Ovary (tissue), 9 donors: ENCODE results near the gene CHN2. TPM values are rescaled to one million over a fixed set of nuclear protein-coding genes. Genes with fewer than 3 reads are reported as not detected.

Experiments used
- DNase-seq, 5 donors: peaks; one replicate each; pipeline ENCODE4 v3.0.0-alpha.2; 2019 to 2020
- H3K27ac ChIP-seq, 2 donors: fragments of 200-600 bp; one replicate each; pipeline versions ENCODE4 v1.5.1 to v1.8.0; 2019 to 2022
- H3K27me3 ChIP-seq: fragments of 200-600 bp; one replicate; pipeline ENCODE4 v1.8.0; 2022
- H3K36me3 ChIP-seq: fragments of 200-600 bp; sonication (generic); one replicate; pipeline ENCODE4 v1.5.1; 2019
- H3K4me1 ChIP-seq: one replicate; pipeline ENCODE4 v1.8.1; 2013; ENCODE audit warnings: mild to moderate bottlenecking, moderate library complexity; ENCODE audit not compliant: insufficient read depth
- H3K4me3 ChIP-seq: fragments of 200-600 bp; sonication (generic); one replicate; pipeline ENCODE4 v1.5.1; 2017
- H3K9me3 ChIP-seq, 2 donors: fragments of 200-600 bp in 1 of 2; sonication (generic) in 1 of 2; one replicate each; pipeline versions ENCODE4 v1.5.1 to v1.8.1; 2013 to 2019; ENCODE audit warnings: mild to moderate bottlenecking in 1 of 2, moderate library complexity in 1 of 2
- EP300 ChIP-seq: sonication (generic); formaldehyde crosslinking; IDR thresholded peaks from one replicate; pipeline ENCODE4 v1.6.1; 2017; ENCODE audit warnings: antibody characterized with exemption
- POLR2A ChIP-seq: fragments of 450-650 bp; IDR thresholded peaks from one replicate; pipeline ENCODE4 v1.6.1; 2017; ENCODE audit warnings: antibody characterized with exemption, mild to moderate bottlenecking, moderate library complexity
- WGBS, 3 donors: extraction: QIAGEN DNeasy Blood & Tissue Kit in 1 of 3; methylation state at CpG; one replicate each; pipeline versions ENCODE4 v1.1.5 to v1.1.7; 2013 to 2017; 5-methylcytosine and 5-hydroxymethylcytosine counted together
- intact Hi-C, 4 donors: fragments of 100-400 bp; cut with DNase I; formaldehyde crosslinking; loops; one replicate each; pipeline versions ENCODE4 v1.11.0 to v1.15.1; 2022 to 2023
- polyA plus RNA-seq, 2 donors: library from polyadenylated mRNA; stranded (reverse); fragments of 200-250 nt in 1 of 2; fragments of 350-450 nt in 1 of 2; fragmentation: Illumina TruSeq in 1 of 2; extraction: RNeasy Lipid Tissue Mini Kit (QIAGEN cat#74804) in 1 of 2; gene quantifications; one replicate each; pipeline ENCODE4 v1.2.3, GENCODE V29; 2013 to 2014
- total RNA-seq, 7 donors: library from RNA; depleted of rRNA in 2 of 7; stranded (reverse); fragments of >200 nt in 2 of 7; fragmentation: NEBNext Ultra II Directional in 3 of 7; extraction: Animal tissue kit (Norgen Biotek cat#: 25700) in 3 of 7; gene quantifications; one replicate each; pipeline versions ENCODE4 v1.1.0 to v1.2.4, GENCODE V29; 2016 to 2023
- TF ChIP-seq, protein P1 (sequence below), 3 donors: fragments of 450-650 bp in 2 of 3; fragments of 200-600 bp in 1 of 3; IDR thresholded peaks; one replicate each; pipeline versions ENCODE4 v1.5.1 to v1.8.0; 2016 to 2022; ENCODE audit warnings: antibody characterized with exemption in 3 of 3, mild to moderate bottlenecking in 1 of 3
- donor health status: DM: no; HTN: no; CAD: no; lungs with moderate emphysema.
- donor health status: DM: no; HTN: no; CAD: no.
- donor health status: Bipolar disorder and iron deficiency.
- donor health status: DM: yes; HTN: yes; CAD: no.
- donor health status: DM: no; HTN: no; CAD: no.
- donor health status: DM: yes; HTN: yes; CAD: no.

The CHN2 gene
- total and polyA plus RNA-seq, 9 donors = 17.9 to 32.6 (median 22.3) TPM

DNA sequence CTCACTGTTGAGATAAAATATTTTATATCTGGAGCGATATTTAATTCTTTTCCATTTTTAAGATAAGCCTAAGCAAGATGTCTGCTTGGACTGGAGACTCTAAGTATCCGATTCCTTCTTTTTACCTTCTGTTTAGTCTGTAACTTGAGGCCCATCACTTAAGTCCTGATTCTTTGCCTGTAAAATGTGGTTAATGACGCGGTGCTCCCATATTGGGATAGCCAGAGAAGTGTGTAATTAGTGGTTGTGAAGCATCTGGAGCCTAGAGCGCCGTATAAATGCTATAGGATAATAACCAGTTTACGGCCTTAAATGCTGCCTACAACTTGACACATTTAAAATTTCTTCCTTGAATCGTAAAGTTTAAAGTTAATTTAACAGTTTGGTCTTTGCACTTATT, 132.9 kb downstream of the CHN2 start:
- TF ChIP-seq EP300 (no peak), POLR2A (no peak)
- TF ChIP-seq, protein P1, sequence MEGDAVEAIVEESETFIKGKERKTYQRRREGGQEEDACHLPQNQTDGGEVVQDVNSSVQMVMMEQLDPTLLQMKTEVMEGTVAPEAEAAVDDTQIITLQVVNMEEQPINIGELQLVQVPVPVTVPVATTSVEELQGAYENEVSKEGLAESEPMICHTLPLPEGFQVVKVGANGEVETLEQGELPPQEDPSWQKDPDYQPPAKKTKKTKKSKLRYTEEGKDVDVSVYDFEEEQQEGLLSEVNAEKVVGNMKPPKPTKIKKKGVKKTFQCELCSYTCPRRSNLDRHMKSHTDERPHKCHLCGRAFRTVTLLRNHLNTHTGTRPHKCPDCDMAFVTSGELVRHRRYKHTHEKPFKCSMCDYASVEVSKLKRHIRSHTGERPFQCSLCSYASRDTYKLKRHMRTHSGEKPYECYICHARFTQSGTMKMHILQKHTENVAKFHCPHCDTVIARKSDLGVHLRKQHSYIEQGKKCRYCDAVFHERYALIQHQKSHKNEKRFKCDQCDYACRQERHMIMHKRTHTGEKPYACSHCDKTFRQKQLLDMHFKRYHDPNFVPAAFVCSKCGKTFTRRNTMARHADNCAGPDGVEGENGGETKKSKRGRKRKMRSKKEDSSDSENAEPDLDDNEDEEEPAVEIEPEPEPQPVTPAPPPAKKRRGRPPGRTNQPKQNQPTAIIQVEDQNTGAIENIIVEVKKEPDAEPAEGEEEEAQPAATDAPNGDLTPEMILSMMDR (IDR thresholded peaks at IDR 0.05) = no peak
- Histone ChIP-seq H3K27ac (no peak overlapping the region), H3K4me3 (no peak overlapping the region), H3K4me1 (peaks cover 5% of the 10 kb centered on the region), H3K36me3 (no peaks in the 10 kb centered on the region), H3K27me3 (no peaks in the 10 kb centered on the region), H3K9me3 (no peaks in the 10 kb centered on the region)
- no peak for DNase-seq
- intact Hi-C loops = no loop called here
- 95 to 98% (median 95%) methylated on average over 8 of the region's 8 CpGs for WGBS, 3 donors

DNA sequence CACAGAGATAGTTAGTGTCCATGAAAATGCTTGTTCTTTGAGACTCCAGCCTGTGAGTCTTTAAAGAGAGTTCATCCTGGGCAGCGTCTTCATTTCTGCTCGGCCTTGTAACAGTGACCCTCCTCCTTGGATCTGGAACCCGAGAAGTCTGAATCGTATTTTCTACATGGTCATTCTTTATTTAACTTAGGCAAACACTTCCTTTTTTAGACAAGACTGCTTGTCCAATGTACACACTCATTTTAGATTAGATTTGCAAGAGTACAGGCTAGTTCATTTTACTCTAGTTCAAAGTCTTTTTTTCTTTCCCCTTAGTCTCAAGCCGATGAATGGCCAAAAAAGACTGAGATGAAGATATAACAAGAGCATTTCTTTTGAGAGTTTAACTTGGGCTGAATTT, 133.5 kb downstream of the CHN2 start:
- Histone ChIP-seq H3K4me1 (peaks cover 5% of the 10 kb centered on the region), H3K36me3 (no peaks in the 10 kb centered on the region), H3K27ac (peak overlapping the region in 1 of 2 donors; percentile 44), H3K9me3 (no peaks in the 10 kb centered on the region), H3K27me3 (no peaks in the 10 kb centered on the region), H3K4me3 (no peak overlapping the region)
- whole genome bisulfite sequencing, 3 donors = 3 to 9% (median 6%) methylated on average over 5 of the region's 5 CpGs
- no peak for TF ChIP-seq EP300
- TF ChIP-seq, protein P1 (IDR thresholded peaks at IDR 0.05) = no peak
- no peak for DNase-seq
- intact Hi-C loops = no loop called here

DNA sequence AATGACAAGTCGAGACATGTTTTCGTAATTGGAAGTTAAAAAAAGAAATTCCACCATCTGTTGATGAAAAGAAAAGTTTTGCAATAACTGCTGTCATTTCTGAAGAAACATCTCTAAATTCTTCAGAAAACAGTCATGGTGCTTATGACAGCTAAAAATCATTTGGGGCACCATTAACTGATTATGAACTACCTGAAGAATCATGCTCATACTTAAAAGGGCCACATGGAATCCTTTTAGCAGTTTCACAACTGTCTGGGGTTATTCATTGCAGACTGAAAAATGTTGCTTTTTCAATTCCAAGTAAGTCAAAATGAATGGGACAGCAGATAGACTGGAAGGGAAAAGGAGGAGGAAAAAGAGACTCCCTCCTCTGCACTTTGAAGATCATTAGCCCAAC, 134.2 kb downstream of the CHN2 start:
- WGBS, 3 donors = 8 to 43% (median 26%) methylated on average over 2 of the region's 2 CpGs
- H3K9me3 ChIP-seq = no peaks in the 10 kb centered on the region
- TF ChIP-seq, protein P1 (IDR thresholded peaks at IDR 0.05) = no peak
- TF ChIP-seq EP300 = no peak
- peaks cover 5% of the 10 kb centered on the region for H3K4me1 ChIP-seq
- DNase-seq = no peak
- intact Hi-C loops = no loop called here
- H3K4me3 ChIP-seq = no peak overlapping the region
- no peaks in the 10 kb centered on the region for H3K27me3 ChIP-seq
- peak overlapping the region in 1 of 2 donors; percentile 44 for H3K27ac ChIP-seq
- no peaks in the 10 kb centered on the region for H3K36me3 ChIP-seq

DNA sequence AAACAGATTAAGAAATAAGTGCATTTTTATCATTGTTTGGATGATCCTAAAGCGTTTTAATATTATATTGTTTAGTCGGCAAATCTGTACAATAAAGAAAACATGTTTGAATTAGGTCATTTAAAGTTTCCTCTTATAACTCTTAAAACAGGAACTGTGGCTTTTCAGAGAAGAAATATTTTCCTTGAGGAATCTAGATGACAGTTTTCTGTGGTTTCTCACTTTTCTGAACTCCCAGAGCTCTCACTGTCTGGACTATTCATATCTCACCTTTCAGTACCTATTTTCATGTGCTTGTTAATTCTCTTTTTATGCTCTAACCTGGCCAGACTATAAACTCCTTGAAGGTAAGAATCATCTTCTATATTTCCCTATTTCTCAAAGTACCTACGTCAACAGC, 135.1 kb downstream of the CHN2 start:
- H3K9me3 ChIP-seq = no peaks in the 10 kb centered on the region
- H3K4me1 ChIP-seq = peaks cover 5% of the 10 kb centered on the region
- H3K4me3 ChIP-seq = no peak overlapping the region
- H3K27ac ChIP-seq = peak overlapping the region in 1 of 2 donors; percentile 44
- WGBS, 3 donors = 49 to 68% (median 51%) methylated on average over 3 of the region's 3 CpGs
- intact Hi-C loops = no loop called here
- no peak for DNase-seq
- H3K36me3 ChIP-seq = no peaks in the 10 kb centered on the region
- H3K27me3 ChIP-seq = no peaks in the 10 kb centered on the region
- no peak for TF ChIP-seq POLR2A
- TF ChIP-seq EP300 = no peak
- TF ChIP-seq, protein P1 (IDR thresholded peaks at IDR 0.05) = no peak

DNA sequence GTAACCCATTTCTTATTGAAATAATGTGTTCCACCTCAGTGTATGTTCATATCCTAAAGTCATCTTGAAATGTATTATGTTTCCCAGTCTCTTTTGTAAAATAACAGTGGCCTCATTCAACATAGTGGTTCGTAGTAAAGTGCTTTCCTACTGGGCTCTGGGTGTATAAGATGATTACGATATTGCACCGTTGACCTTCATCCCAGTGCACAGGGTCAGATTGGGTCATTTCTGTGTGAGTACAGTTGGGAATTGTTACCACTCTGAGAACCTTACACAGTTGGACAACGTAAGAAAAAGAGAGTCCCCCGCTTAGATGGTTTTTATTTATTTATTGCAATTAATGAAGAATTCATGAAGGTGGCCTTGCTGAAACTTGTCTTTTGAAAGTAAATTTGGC, 135.6 kb downstream of the CHN2 start:
- 39 to 69% (median 69%) methylated on average over 5 of the region's 5 CpGs for WGBS, 3 donors
- Histone ChIP-seq H3K27me3 (no peaks in the 10 kb centered on the region), H3K27ac (no peak overlapping the region), H3K36me3 (no peaks in the 10 kb centered on the region), H3K4me3 (no peak overlapping the region), H3K4me1 (peaks cover 5% of the 10 kb centered on the region), H3K9me3 (no peaks in the 10 kb centered on the region)
- no peak for DNase-seq
- intact Hi-C loops = no loop called here
- TF ChIP-seq EP300 = no peak
- TF ChIP-seq POLR2A = no peak
- TF ChIP-seq, protein P1 (IDR thresholded peaks at IDR 0.05) = no peak
